GM12865 (cell line): ENCODE results near the gene PRRG2.

Experiments used
- DNase-seq: peaks from one replicate; pipeline ENCODE4 v3.0.0; 2010; ENCODE audit warnings: low read depth
- H3K4me3 ChIP-seq: 2 replicates; pipeline ENCODE4 v1.5.1; 2011; ENCODE audit warnings: mild to moderate bottlenecking, low read depth, low read length, control low read depth
- CTCF ChIP-seq: IDR thresholded peaks from 2 replicates; pipeline ENCODE4 v1.5.1; 2011; ENCODE audit warnings: low read length, control low read depth, low read depth, inconsistent platforms; ENCODE audit not compliant: insufficient read depth; ENCODE audit errors: missing control alignments

The PRRG2 gene

GRCh38 chr19:49636233-49636932 lies 55.3 kb downstream of the PRRG2 start:
- no peak overlapping the region for H3K4me3 ChIP-seq
- DNase-seq: no peak
- no peak for TF ChIP-seq CTCF

- DNase-seq: no peak
- no peak for TF ChIP-seq CTCF
- no peak overlapping the region for H3K4me3 ChIP-seq
These were observed 57.0 kb downstream of the PRRG2 start for GRCh38 chr19:49637821-49638738.

- no peak for DNase-seq
These were observed 58.4 kb downstream of the PRRG2 start for GRCh38 chr19:49639401-49640112.

GRCh38 chr19:49640113-49640898 lies 59.2 kb downstream of the PRRG2 start, which contains the start of gene RRAS:
Gene RRAS (minus strand): TSS chr19:49640143. CDS start chr19:49640098, 45 bp downstream.
- peak within 1 kb of the TSS; percentile 99 for H3K4me3 ChIP-seq
- peak; percentile 100 for DNase-seq
- TF ChIP-seq CTCF: no peak

More at GRCh38 chr19:49639401-49640112, 58.4 kb downstream of the PRRG2 start:
- no peak for TF ChIP-seq CTCF
- H3K4me3 ChIP-seq: peak overlapping the region; percentile 57
